H7 (cell line): Measurements from ENCODE around the gene COL8A2. TPM values are rescaled to one million over a fixed set of nuclear protein-coding genes. Genes with fewer than 3 reads are reported as not detected.

Source experiments
- DNase-seq: peaks from one replicate; pipeline ENCODE4 v3.0.0; 2012
- H3K27me3 ChIP-seq: 2 replicates; pipeline ENCODE4 v1.6.0; 2011; ENCODE audit warnings: mild to moderate bottlenecking, low read length; ENCODE audit not compliant: control insufficient read depth, insufficient read depth
- H3K36me3 ChIP-seq: replicated peaks from 2 replicates; pipeline ENCODE4 v1.5.1; 2011; ENCODE audit warnings: low read length; ENCODE audit not compliant: control insufficient read depth, insufficient read depth
- H3K4me3 ChIP-seq: 2 replicates; pipeline ENCODE4 v1.5.1; 2011; ENCODE audit warnings: low read depth, mild to moderate bottlenecking, control low read depth, low read length, moderate library complexity; ENCODE audit not compliant: insufficient read depth
- total RNA-seq: library from RNA; depleted of rRNA; stranded (reverse); fragments of >200 nt; shearing (Covaris generic); gene quantifications from 2 replicates; pipeline ENCODE4 v1.2.3, GENCODE V29; 2014; rRNA removed

Gene COL8A2
- total RNA-seq, 1 experiment from 2014 or later: 1.6 TPM

GRCh38 chr1:36080801-36081200 is 44.2 kb downstream of the COL8A2 start:
- Histone ChIP-seq H3K4me3 (no peak overlapping the region), H3K36me3 (no peaks in the 10 kb centered on the region), H3K27me3 (peaks cover 8% of the 10 kb centered on the region; the same call in 1 of the 2 replicates)
- no peak for DNase-seq

- DNase-seq: peak; percentile 3
- Histone ChIP-seq H3K27me3 (peaks cover 8% of the 10 kb centered on the region; the same call in 1 of the 2 replicates), H3K36me3 (no peaks in the 10 kb centered on the region), H3K4me3 (no peak overlapping the region)
These were observed 44.8 kb downstream of the COL8A2 start for GRCh38 chr1:36080236-36080635.

- Histone ChIP-seq H3K4me3 (no peak overlapping the region), H3K36me3 (no peaks in the 10 kb centered on the region), H3K27me3 (no peaks in the 10 kb centered on the region)
- no peak for DNase-seq
These were observed 47.9 kb downstream of the COL8A2 start for GRCh38 chr1:36076979-36077573.

GRCh38 chr1:36070349-36070748 is 54.7 kb downstream of the COL8A2 start:
- no peak overlapping the region for H3K4me3 ChIP-seq
- no peak for DNase-seq
- no peaks in the 10 kb centered on the region for H3K36me3 ChIP-seq
- H3K27me3 ChIP-seq: no peaks in the 10 kb centered on the region

- Histone ChIP-seq H3K36me3 (no peaks in the 10 kb centered on the region), H3K27me3 (no peaks in the 10 kb centered on the region), H3K4me3 (no peak overlapping the region)
- no peak for DNase-seq
These were observed 56.2 kb downstream of the COL8A2 start for GRCh38 chr1:36068866-36069265.

GRCh38 chr1:36067871-36068270 is 57.2 kb downstream of the COL8A2 start:
- H3K27me3 ChIP-seq: no peaks in the 10 kb centered on the region
- no peak overlapping the region for H3K4me3 ChIP-seq
- no peak for DNase-seq

GRCh38 chr1:36062315-36062714 is 62.7 kb downstream of the COL8A2 start:
- H3K27me3 ChIP-seq: no peaks in the 10 kb centered on the region
- no peak overlapping the region for H3K4me3 ChIP-seq
- no peak for DNase-seq
- no peaks in the 10 kb centered on the region for H3K36me3 ChIP-seq

More at GRCh38 chr1:36067871-36068270, 57.2 kb downstream of the COL8A2 start:
- H3K36me3 ChIP-seq: no peaks in the 10 kb centered on the region

GRCh38 chr1:36055706-36056105 is 69.3 kb downstream of the COL8A2 start:
- H3K27me3 ChIP-seq: no peaks in the 10 kb centered on the region
- no peak for DNase-seq
- H3K4me3 ChIP-seq: no peak overlapping the region
- peaks cover 1% of the 10 kb centered on the region; the same call in 1 of the 2 replicates for H3K36me3 ChIP-seq

- H3K27me3 ChIP-seq: no peaks in the 10 kb centered on the region
- no peak for DNase-seq
- peaks cover 1% of the 10 kb centered on the region; the same call in 1 of the 2 replicates for H3K36me3 ChIP-seq
- H3K4me3 ChIP-seq: no peak overlapping the region
These were observed 71.0 kb downstream of the COL8A2 start for GRCh38 chr1:36053978-36054377.

- peaks cover 1% of the 10 kb centered on the region for H3K36me3 ChIP-seq
- H3K27me3 ChIP-seq: no peaks in the 10 kb centered on the region
- no peak for DNase-seq
- H3K4me3 ChIP-seq: no peak overlapping the region
These were observed 73.2 kb downstream of the COL8A2 start for GRCh38 chr1:36051821-36052220.

Other genes with a start within 250 kb of the COL8A2 start
- 64.6 and 76.1 TPM in 2 replicates for gene AGO1, start 242.0 kb downstream of the COL8A2 start, total RNA-seq
- 28.5 and 35.3 TPM in 2 replicates for gene AGO3, start 194.1 kb downstream of the COL8A2 start, total RNA-seq
- 1.0 and 1.2 TPM in 2 replicates for gene TEKT2, start 41.1 kb downstream of the COL8A2 start, total RNA-seq
- 112 and 116 TPM in 2 replicates for gene ADPRS, start 36.3 kb downstream of the COL8A2 start, total RNA-seq
- gene TRAPPC3, start 24.3 kb upstream of the COL8A2 start, total RNA-seq: 97.3 and 111 TPM in 2 replicates
- 146 TPM in 2 replicates for gene MAP7D1, start 30.9 kb upstream of the COL8A2 start, total RNA-seq
- 82.7 and 90.7 TPM in 2 replicates for gene THRAP3, start 99.2 kb upstream of the COL8A2 start, total RNA-seq
- gene SH3D21, start 181.1 kb upstream of the COL8A2 start, total RNA-seq: 4.7 and 4.8 TPM in 2 replicates
- gene EVA1B, start 198.4 kb upstream of the COL8A2 start, total RNA-seq: 61.4 and 87.2 TPM in 2 replicates